GM12872 (cell line): ENCODE data around the gene ATP5MG.

Source experiments
- CTCF ChIP-seq: IDR thresholded peaks from 3 replicates; pipeline ENCODE4 v1.5.1; 2011; ENCODE audit warnings: low read depth, mild to moderate bottlenecking, low read length, moderate library complexity; ENCODE audit not compliant: insufficient read depth

ATP5MG gene

DNA sequence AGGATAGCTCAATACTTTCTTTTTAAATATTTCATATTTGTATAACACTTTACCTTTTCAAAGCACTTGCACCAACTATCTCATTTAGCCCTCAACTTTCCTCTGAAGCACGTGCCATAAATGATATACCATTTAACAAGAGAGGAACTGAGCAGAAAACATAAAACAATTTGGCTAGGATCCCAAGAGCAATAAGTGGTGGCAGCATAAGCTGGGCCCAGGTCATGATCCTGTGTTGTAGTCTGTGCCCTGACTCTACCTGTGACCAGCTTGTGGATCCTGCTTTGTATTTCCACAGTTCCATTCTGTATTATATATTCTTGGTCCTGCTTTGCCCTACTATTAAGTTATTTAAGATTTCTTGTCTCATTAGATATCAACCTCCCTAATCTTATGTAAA lies 11.5 kb downstream of the ATP5MG start:
- no peak for TF ChIP-seq CTCF

- TF ChIP-seq CTCF: no peak
Observed at GRCh38 chr11:118415062-118415738, 13.8 kb downstream of the ATP5MG start.

- no peak for TF ChIP-seq CTCF
Observed at GRCh38 chr11:118415739-118416068, 14.3 kb downstream of the ATP5MG start.

DNA sequence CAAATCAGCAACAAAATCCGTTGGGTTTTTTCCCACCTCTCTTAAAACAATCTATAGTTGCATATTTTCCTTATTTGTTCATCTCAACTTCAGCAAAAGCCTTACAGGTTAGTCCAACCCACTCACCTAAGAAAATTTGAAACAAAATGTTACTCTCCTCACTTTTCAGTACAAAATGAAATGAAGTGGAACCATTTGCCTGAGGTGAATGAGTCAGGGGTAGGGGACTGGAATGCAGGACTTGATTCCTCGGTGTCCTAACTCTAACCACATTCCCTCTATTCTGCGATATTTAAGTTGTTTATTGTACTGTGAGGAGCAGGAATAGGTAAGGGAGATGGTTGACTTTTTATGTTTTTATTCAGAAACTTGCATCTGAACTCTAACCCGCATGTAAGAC lies 16.4 kb downstream of the ATP5MG start:
- TF ChIP-seq CTCF: no peak

- TF ChIP-seq CTCF: no peak
Observed at GRCh38 chr11:118418766-118419165, 17.4 kb downstream of the ATP5MG start.

GRCh38 chr11:118427707-118428106 lies 26.3 kb downstream of the ATP5MG start:
- no peak for TF ChIP-seq CTCF

DNA sequence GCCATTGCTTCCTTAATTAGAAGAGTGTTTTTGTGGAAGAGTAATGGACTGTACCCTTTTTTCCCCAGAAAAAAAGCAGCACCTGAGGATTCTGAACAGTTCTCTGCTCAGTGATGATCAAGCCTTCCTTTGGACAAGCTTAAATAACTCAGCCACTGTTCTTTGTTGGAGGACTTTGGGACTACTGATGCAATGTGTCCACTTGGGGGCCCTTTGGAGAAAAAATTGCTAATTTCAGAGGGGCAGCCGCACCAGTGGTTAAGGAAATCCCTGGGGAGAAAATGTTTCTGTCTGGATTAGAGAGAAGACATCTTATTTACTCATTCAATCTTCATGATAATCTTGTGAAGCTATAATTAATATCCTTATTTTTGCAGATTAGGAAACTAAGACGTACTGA lies 29.6 kb downstream of the ATP5MG start:
- no peak for TF ChIP-seq CTCF
